ENCODE measurements around the gene AJUBA.

Gene AJUBA

GRCh38 chr14:22935156-22935555, 47.2 kb downstream of the AJUBA start:
- no peak for DNase-seq (ENCODE audit: low read depth)

GRCh38 chr14:22932146-22932545, 50.2 kb downstream of the AJUBA start:
- no peak for DNase-seq (ENCODE audit: low read depth)

- no peak for DNase-seq (ENCODE audit: low read depth)
Measured at GRCh38 chr14:22929961-22930364, 52.4 kb downstream of the AJUBA start.

GRCh38 chr14:22929104-22929960, 53.0 kb downstream of the AJUBA start, which contains the start of gene PRMT5:
PRMT5 (minus strand) TSS chr14:22929376; CDS start chr14:22929361, 15 bp downstream.
- peak; percentile 98 for DNase-seq (ENCODE audit: low read depth)

- DNase-seq (ENCODE audit: low read depth): no peak
Measured at GRCh38 chr14:22928237-22929103, 53.9 kb downstream of the AJUBA start.

GRCh38 chr14:22926316-22926715, 56.0 kb downstream of the AJUBA start:
- no peak for DNase-seq (ENCODE audit: low read depth)

- DNase-seq (ENCODE audit: low read depth): no peak
Measured at GRCh38 chr14:22925513-22925912, 56.8 kb downstream of the AJUBA start.

GRCh38 chr14:22923746-22924145, 58.6 kb downstream of the AJUBA start:
- no peak for DNase-seq (ENCODE audit: low read depth)

GRCh38 chr14:22922294-22922693, 60.1 kb downstream of the AJUBA start:
- no peak for DNase-seq (ENCODE audit: low read depth)
